H1 (cell line): ENCODE results near the gene KCNC4. TPM values are rescaled to one million over a fixed set of nuclear protein-coding genes. Genes with fewer than 3 reads are reported as not detected.

Source experiments
- BCL11A ChIP-seq, 2 experiments: IDR thresholded peaks; one replicate each; pipeline ENCODE4 v1.6.1; 2011; ENCODE audit warnings: low read depth in 2 of 2, low read length in 2 of 2, mild to moderate bottlenecking in 2 of 2
- polyA plus RNA-seq, 7 experiments: library from polyadenylated mRNA; depleted of rRNA in 3 of 7; stranded (reverse) in 5 of 7; unstranded in 2 of 7; fragments of >200 nt in 5 of 7; fragments of 200-250 nt in 2 of 7; gene quantifications; 1 replicate in 5 of 7; 2 replicates in 1 of 7; 4 replicates in 1 of 7; pipeline versions ENCODE4 v1.2.1 to v1.2.3, GENCODE V29; 2011 to 2013; ENCODE audit warnings: missing spikeins in 2 of 7, mixed read lengths in 2 of 7
- total RNA-seq: library from RNA; stranded (reverse); fragmentation: NEBNext Ultra II Directional; extraction: Animal tissue kit (Norgen Biotek cat#: 25700); gene quantifications from 2 replicates; pipeline ENCODE4 v1.2.1, GENCODE V29; 2021

Gene KCNC4
- total and polyA plus RNA-seq, 2 of the 8 experiments (the other 6 are each of a cell fraction or from before 2014, with no cell fraction given), result 8.1 to 11.2 TPM

DNA sequence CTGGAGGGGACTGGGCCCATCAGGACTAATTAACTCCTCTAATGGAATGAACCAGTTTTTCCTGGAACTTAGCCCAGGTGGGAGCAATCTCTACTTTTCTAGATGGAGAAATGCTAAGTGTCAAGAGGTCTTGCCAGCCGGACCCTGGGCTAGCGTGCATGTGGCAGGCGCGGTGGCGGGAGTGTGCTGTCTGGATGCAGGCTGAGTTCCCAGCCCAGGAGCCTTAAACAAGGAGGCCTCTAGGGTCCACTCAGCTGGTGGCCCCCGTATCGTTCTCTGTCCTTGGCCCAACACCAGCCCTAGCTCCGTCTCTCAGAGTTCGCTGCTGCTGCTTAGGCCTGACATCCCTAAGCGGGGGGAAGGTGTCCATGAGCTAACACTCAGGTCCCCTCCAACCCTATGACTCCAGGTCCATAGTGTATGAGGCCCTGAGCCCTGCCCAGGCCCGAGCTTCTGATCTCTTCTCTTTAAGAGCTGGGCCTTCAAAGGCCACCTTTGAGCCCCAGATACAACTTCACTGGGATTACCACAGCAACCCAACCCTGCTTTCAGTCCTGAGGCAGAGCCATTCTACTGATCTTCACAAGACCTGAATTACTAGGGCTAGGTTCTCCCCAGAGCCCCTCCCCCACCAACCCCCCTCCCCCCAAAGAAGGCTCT lies 3.7 kb upstream of the KCNC4 start (continued):
- no peak for TF ChIP-seq BCL11A (IDR thresholded peaks at IDR 0.05; ENCODE audit: low read depth in 2 of 2, low read length in 2 of 2)
- TF ChIP-seq, all 59 proteins: peak for 0
